MM.1S (cell line): Measurements from ENCODE around the gene AP2A2.

Experiments
- DNase-seq: peaks from one replicate; pipeline ENCODE4 v3.0.0-alpha.2; 2015
- H2AFZ ChIP-seq: fragments of 300-600 bp; sonication (generic); 2 replicates; pipeline ENCODE4 v1.6.0; 2016; ENCODE audit warnings: antibody characterized with exemption, low read length
- H3F3A ChIP-seq: fragments of 300-600 bp; sonication (generic); 2 replicates; pipeline ENCODE4 v1.6.1; 2016; ENCODE audit warnings: mild to moderate bottlenecking, antibody characterized with exemption, low read length, moderate library complexity, mixed read lengths; ENCODE audit not compliant: insufficient read depth
- H3K27ac ChIP-seq: fragments of 300-600 bp; sonication (generic); 2 replicates; pipeline ENCODE4 v1.5.1; 2016; ENCODE audit warnings: mild to moderate bottlenecking, low read length
- H3K27me3 ChIP-seq: fragments of 300-600 bp; sonication (generic); replicated peaks from 2 replicates; pipeline ENCODE4 v1.6.0; 2016; ENCODE audit warnings: low read length; ENCODE audit not compliant: insufficient read depth
- H3K36me3 ChIP-seq: fragments of 300-600 bp; sonication (generic); replicated peaks from 2 replicates; pipeline ENCODE4 v1.6.1; 2016; ENCODE audit warnings: mild to moderate bottlenecking, low read length, mixed read lengths; ENCODE audit not compliant: insufficient read depth
- H3K4me1 ChIP-seq: fragments of 300-600 bp; sonication (generic); 2 replicates; pipeline ENCODE4 v1.6.1; 2016; ENCODE audit warnings: low read length, mixed read lengths
- H3K4me2 ChIP-seq: fragments of 300-600 bp; sonication (generic); 2 replicates; pipeline ENCODE4 v1.6.0; 2016; ENCODE audit warnings: low read depth, low read length
- H3K4me3 ChIP-seq: fragments of 300-600 bp; sonication (generic); 2 replicates; pipeline ENCODE4 v1.5.1; 2016; ENCODE audit warnings: low read length, mixed read lengths
- H3K79me2 ChIP-seq: fragments of 300-600 bp; sonication (generic); 2 replicates; pipeline ENCODE4 v1.6.1; 2016; ENCODE audit warnings: mixed run types, low read length, mixed read lengths
- H3K9ac ChIP-seq: fragments of 300-600 bp; sonication (generic); 2 replicates; pipeline ENCODE4 v1.6.1; 2016; ENCODE audit warnings: low read length, mixed read lengths
- H3K9me2 ChIP-seq: fragments of 300-600 bp; sonication (generic); replicated peaks from 2 replicates; pipeline ENCODE4 v1.6.1; 2016; ENCODE audit warnings: mild to moderate bottlenecking, low read length, mixed read lengths; ENCODE audit not compliant: insufficient read depth
- H3K9me3 ChIP-seq: fragments of 300-600 bp; sonication (generic); replicated peaks from 2 replicates; pipeline ENCODE4 v1.6.1; 2016; ENCODE audit warnings: mild to moderate bottlenecking, low read length, mixed read lengths; ENCODE audit not compliant: insufficient read depth
- H4K20me1 ChIP-seq: fragments of 300-600 bp; sonication (generic); 2 replicates; pipeline ENCODE4 v1.6.1; 2016; ENCODE audit warnings: mild to moderate bottlenecking, low read length, moderate library complexity, mixed read lengths; ENCODE audit not compliant: insufficient read depth
- EZH2 ChIP-seq: fragments of 300-600 bp; sonication (generic); optimal IDR thresholded peaks from 2 replicates; pipeline ENCODE3; 2017; ENCODE audit warnings: low read depth, mild to moderate bottlenecking, antibody characterized with exemption, low read length, mixed read lengths
- EZH2phosphoT487 ChIP-seq: fragments of 300-600 bp; sonication (generic); IDR thresholded peaks from 2 replicates; pipeline ENCODE4 v1.6.1; 2018; ENCODE audit warnings: antibody characterized with exemption, low read length
- TF ChIP-seq, protein P1 (sequence below): fragments of 300-600 bp; sonication (generic); IDR thresholded peaks from 2 replicates; pipeline ENCODE4 v1.5.1; 2016; ENCODE audit warnings: antibody characterized with exemption, low read length, mixed read lengths

AP2A2 gene

DNA sequence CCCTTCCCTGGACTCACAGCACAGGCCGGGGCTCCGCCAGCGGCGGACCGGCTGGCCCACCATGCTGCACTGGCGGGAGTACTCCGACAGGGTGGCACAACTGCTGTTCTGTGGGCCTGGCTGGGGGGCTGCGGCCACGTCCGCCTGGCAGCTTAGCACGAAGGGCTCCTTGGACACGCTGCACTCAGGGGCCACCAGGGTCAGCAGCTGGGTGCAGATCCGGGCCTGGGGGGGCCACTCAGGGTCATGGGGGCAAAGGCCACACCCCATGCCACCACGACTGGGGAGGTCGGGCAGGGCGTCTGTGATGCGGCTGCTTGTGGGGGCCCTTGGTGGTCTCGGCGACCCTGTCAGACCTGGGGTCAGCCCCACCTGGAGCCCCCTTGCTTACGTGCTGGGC, 104.9 kb downstream of the AP2A2 start:
- TF ChIP-seq, protein P1, sequence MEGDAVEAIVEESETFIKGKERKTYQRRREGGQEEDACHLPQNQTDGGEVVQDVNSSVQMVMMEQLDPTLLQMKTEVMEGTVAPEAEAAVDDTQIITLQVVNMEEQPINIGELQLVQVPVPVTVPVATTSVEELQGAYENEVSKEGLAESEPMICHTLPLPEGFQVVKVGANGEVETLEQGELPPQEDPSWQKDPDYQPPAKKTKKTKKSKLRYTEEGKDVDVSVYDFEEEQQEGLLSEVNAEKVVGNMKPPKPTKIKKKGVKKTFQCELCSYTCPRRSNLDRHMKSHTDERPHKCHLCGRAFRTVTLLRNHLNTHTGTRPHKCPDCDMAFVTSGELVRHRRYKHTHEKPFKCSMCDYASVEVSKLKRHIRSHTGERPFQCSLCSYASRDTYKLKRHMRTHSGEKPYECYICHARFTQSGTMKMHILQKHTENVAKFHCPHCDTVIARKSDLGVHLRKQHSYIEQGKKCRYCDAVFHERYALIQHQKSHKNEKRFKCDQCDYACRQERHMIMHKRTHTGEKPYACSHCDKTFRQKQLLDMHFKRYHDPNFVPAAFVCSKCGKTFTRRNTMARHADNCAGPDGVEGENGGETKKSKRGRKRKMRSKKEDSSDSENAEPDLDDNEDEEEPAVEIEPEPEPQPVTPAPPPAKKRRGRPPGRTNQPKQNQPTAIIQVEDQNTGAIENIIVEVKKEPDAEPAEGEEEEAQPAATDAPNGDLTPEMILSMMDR = no peak
- TF ChIP-seq EZH2phosphoT487 (no peak), EZH2 (no peak)
- H3K27ac ChIP-seq = no peak overlapping the region
- H3K36me3 ChIP-seq = no peaks in the 10 kb centered on the region
- H3K27me3 ChIP-seq = peaks cover 74% of the 10 kb centered on the region
- H3K4me1 ChIP-seq = no peaks in the 10 kb centered on the region
- no peaks in the 10 kb centered on the region for H3F3A ChIP-seq
- H3K9me2 ChIP-seq = no peaks in the 10 kb centered on the region
- H2AFZ ChIP-seq = no peak overlapping the region
- no peak overlapping the region for H3K4me2 ChIP-seq
- no peaks in the 10 kb centered on the region for H3K79me2 ChIP-seq
- no peaks in the 10 kb centered on the region for H3K9me3 ChIP-seq
- no peak for DNase-seq
- no peak overlapping the region for H3K9ac ChIP-seq
- no peak overlapping the region for H3K4me3 ChIP-seq
- no peaks in the 10 kb centered on the region for H4K20me1 ChIP-seq

DNA sequence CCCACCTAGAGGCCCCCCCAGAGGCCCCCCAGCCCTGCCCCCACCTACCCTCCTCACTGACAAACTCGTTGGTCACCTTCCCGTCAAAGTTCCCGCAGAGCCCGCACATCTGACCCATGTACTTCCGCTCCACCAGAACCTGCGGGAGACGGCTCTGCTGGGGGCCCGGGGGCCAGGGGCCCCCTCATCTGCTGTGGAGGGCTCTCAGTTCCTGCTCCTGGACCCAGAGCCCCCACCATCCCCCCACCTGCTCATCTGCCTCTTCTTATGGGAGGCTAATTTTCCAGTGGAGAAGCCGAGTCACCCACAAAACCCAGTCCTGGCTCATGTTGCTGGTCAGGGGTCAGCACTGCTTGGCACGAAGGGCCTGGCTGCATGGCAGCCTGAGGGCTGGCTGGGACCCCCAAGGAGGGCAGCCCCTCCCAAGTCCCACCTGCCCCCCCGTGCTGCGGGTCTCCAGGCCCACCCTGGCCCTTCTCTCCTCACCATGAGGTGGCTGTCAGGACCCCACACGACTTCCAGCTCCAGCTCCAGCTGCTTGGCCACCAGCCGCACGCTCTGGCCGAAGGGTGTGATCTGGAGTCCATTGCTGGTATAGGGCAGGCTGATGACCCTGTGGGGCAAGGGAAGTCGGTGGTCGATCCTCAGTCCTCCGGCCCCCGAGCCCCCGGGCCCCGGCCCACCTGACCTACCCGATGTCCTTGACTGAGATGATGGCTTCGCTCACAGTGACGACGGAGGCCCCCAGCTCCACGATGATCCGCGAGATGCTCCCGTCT, 105.6 kb downstream of the AP2A2 start:
- H4K20me1 ChIP-seq = no peaks in the 10 kb centered on the region
- H3K9ac ChIP-seq = no peak overlapping the region
- no peaks in the 10 kb centered on the region for H3K79me2 ChIP-seq
- no peaks in the 10 kb centered on the region for H3K9me2 ChIP-seq
- no peak overlapping the region for H2AFZ ChIP-seq
- no peaks in the 10 kb centered on the region for H3K36me3 ChIP-seq
- DNase-seq = no peak
- H3K27me3 ChIP-seq = peaks cover 82% of the 10 kb centered on the region
- no peak overlapping the region for H3K27ac ChIP-seq
- TF ChIP-seq EZH2 (no peak), EZH2phosphoT487 (no peak)
- TF ChIP-seq, protein P1 = no peak
- H3F3A ChIP-seq = no peaks in the 10 kb centered on the region
- H3K4me2 ChIP-seq = no peak overlapping the region
- no peaks in the 10 kb centered on the region for H3K9me3 ChIP-seq
- no peak overlapping the region for H3K4me3 ChIP-seq
- no peaks in the 10 kb centered on the region for H3K4me1 ChIP-seq

DNA sequence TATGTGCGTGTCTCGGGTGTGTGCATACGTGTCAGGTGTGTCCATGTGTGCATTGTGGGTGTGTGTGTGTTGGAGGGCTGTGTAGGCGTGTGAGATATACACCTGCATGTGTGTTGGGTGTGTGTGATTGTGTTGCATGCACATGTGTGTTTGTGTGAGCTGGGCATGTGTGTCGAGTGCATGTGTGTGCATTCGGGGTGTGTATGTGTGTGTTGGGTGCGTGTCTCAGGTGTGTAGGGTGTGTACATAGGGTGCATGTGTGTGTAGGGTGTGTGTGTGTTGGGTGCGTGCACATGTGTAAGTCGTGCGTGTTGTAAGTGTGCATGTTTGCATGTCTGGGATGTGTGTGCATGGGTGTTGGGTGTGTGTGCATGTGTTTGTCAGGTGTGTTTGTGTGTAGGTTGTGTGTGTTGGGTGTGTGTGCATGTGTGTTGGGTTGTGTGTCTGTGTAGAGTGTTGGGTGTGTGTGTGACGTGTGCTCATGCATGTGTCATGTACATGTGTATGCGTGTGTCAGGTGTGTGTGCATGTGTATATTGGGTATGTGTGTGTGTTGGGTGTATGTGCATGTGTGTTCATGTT, 106.7 kb downstream of the AP2A2 start:
- no peak overlapping the region for H3K4me2 ChIP-seq
- no peaks in the 10 kb centered on the region for H3K79me2 ChIP-seq
- H3K4me1 ChIP-seq = no peaks in the 10 kb centered on the region
- H3K9me3 ChIP-seq = no peaks in the 10 kb centered on the region
- H4K20me1 ChIP-seq = no peaks in the 10 kb centered on the region
- no peaks in the 10 kb centered on the region for H3K9me2 ChIP-seq
- H3K27ac ChIP-seq = no peak overlapping the region
- no peaks in the 10 kb centered on the region for H3F3A ChIP-seq
- H3K9ac ChIP-seq = no peak overlapping the region
- no peak overlapping the region for H2AFZ ChIP-seq
- no peaks in the 10 kb centered on the region for H3K36me3 ChIP-seq
- DNase-seq = no peak
- no peak overlapping the region for H3K4me3 ChIP-seq
- H3K27me3 ChIP-seq = peaks cover 84% of the 10 kb centered on the region
- no peak for TF ChIP-seq EZH2phosphoT487
- TF ChIP-seq EZH2 = no peak
- TF ChIP-seq, protein P1 = no peak
